H9 (cell line): Measurements from ENCODE around the gene UBE2E1. TPM values are rescaled to one million over a fixed set of nuclear protein-coding genes. Genes with fewer than 3 reads are reported as not detected.

Experiments used
- DNase-seq: peaks from one replicate; pipeline ENCODE4 v3.0.0-alpha.2; 2017
- H2AFZ ChIP-seq: one replicate; pipeline ENCODE4 v1.6.1; 2013; ENCODE audit warnings: mild to moderate bottlenecking, low read length, control low read depth, moderate library complexity
- H2AK5ac ChIP-seq: 2 replicates; pipeline ENCODE4 v1.6.1; 2013; ENCODE audit warnings: low read length, control low read depth, mixed read lengths; ENCODE audit not compliant: insufficient read length
- H2BK120ac ChIP-seq: one replicate; pipeline ENCODE4 v1.6.1; 2013; ENCODE audit warnings: low read depth, mild to moderate bottlenecking, low read length, control low read depth, inconsistent platforms; ENCODE audit not compliant: poor library complexity, severe bottlenecking
- H2BK12ac ChIP-seq: 2 replicates; pipeline ENCODE4 v1.6.1; 2013; ENCODE audit warnings: low read length, control low read depth, mixed read lengths, low read depth; ENCODE audit not compliant: insufficient read length
- H2BK15ac ChIP-seq: 2 replicates; pipeline ENCODE4 v1.6.1; 2013; ENCODE audit warnings: low read depth, low read length, control low read depth
- H2BK20ac ChIP-seq: one replicate; pipeline ENCODE4 v1.6.1; 2013; ENCODE audit warnings: low read depth, mild to moderate bottlenecking, low read length, control low read depth, inconsistent platforms; ENCODE audit not compliant: poor library complexity, severe bottlenecking
- H2BK5ac ChIP-seq: 2 replicates; pipeline ENCODE4 v1.6.1; 2013; ENCODE audit warnings: low read length, control low read depth, mixed read lengths; ENCODE audit not compliant: insufficient read length
- H3K14ac ChIP-seq: 2 replicates; pipeline ENCODE4 v1.6.1; 2013; ENCODE audit warnings: low read length, control low read depth; ENCODE audit not compliant: insufficient read depth
- H3K18ac ChIP-seq: 2 replicates; pipeline ENCODE4 v1.6.1; 2013; ENCODE audit warnings: low read depth, mild to moderate bottlenecking, mixed read lengths, low read length, control low read depth; ENCODE audit not compliant: insufficient read length
- H3K23ac ChIP-seq: 2 replicates; pipeline ENCODE4 v1.6.1; 2013; ENCODE audit warnings: low read length, control low read depth, mixed read lengths, low read depth; ENCODE audit not compliant: insufficient read length
- H3K23me2 ChIP-seq: 2 replicates; pipeline ENCODE4 v1.6.1; 2013; ENCODE audit warnings: low read depth, mild to moderate bottlenecking, mixed read lengths, low read length, control low read depth; ENCODE audit not compliant: insufficient read length, poor library complexity, severe bottlenecking
- H3K27ac ChIP-seq: 2 replicates; pipeline ENCODE4 v1.5.1; 2013; ENCODE audit warnings: low read length, control low read depth, mixed read lengths, low read depth; ENCODE audit not compliant: insufficient read length
- H3K27me3 ChIP-seq: 2 replicates; pipeline ENCODE4 v1.6.1; 2013; ENCODE audit warnings: low read length, control low read depth, inconsistent platforms; ENCODE audit not compliant: insufficient read depth
- H3K4ac ChIP-seq: 2 replicates; pipeline ENCODE4 v1.6.1; 2013; ENCODE audit warnings: low read depth, mild to moderate bottlenecking, control low read depth, inconsistent platforms, low read length, moderate library complexity
- H3K4me1 ChIP-seq: 2 replicates; pipeline ENCODE4 v1.6.1; 2013; ENCODE audit warnings: low read length, control low read depth, inconsistent platforms; ENCODE audit not compliant: insufficient read depth
- H3K4me2 ChIP-seq: 2 replicates; pipeline ENCODE4 v1.6.1; 2013; ENCODE audit warnings: low read length, control low read depth, mixed read lengths; ENCODE audit not compliant: insufficient read length, insufficient read depth
- H3K56ac ChIP-seq: 2 replicates; pipeline ENCODE4 v1.6.1; 2013; ENCODE audit warnings: low read depth, mild to moderate bottlenecking, mixed read lengths, low read length, control low read depth; ENCODE audit not compliant: insufficient read length
- H3K79me1 ChIP-seq: 2 replicates; pipeline ENCODE4 v1.6.1; 2013; ENCODE audit warnings: low read depth, mild to moderate bottlenecking, moderate library complexity, low read length, control low read depth, inconsistent platforms; ENCODE audit not compliant: insufficient read depth, poor library complexity, severe bottlenecking
- H3K79me2 ChIP-seq: 2 replicates; pipeline ENCODE4 v1.6.1; 2013; ENCODE audit warnings: low read length, control low read depth, inconsistent platforms; ENCODE audit not compliant: insufficient read depth
- H3K9ac ChIP-seq: 2 replicates; pipeline ENCODE4 v1.6.1; 2013; ENCODE audit warnings: low read length, control low read depth, mixed read lengths; ENCODE audit not compliant: insufficient read length; ENCODE audit errors: extremely low read depth
- H3K9me3 ChIP-seq: one replicate; pipeline ENCODE4 v1.6.1; 2013; ENCODE audit warnings: low read depth, low read length, inconsistent platforms; ENCODE audit not compliant: control insufficient read depth
- H3T11ph ChIP-seq: one replicate; pipeline ENCODE4 v1.6.1; 2013; ENCODE audit warnings: mild to moderate bottlenecking, low read length, control low read depth, inconsistent platforms
- H4K20me1 ChIP-seq: one replicate; pipeline ENCODE4 v1.6.1; 2013; ENCODE audit not compliant: control insufficient read depth, insufficient read length, insufficient read depth
- H4K5ac ChIP-seq: 2 replicates; pipeline ENCODE4 v1.6.1; 2013; ENCODE audit warnings: low read depth, mild to moderate bottlenecking, mixed read lengths, low read length, control low read depth; ENCODE audit not compliant: insufficient read length
- H4K8ac ChIP-seq: replicated peaks from 2 replicates; pipeline ENCODE4 v1.6.1; 2013; ENCODE audit warnings: low read length, control low read depth, mixed read lengths, low read depth; ENCODE audit not compliant: insufficient read length
- H4K91ac ChIP-seq: 2 replicates; pipeline ENCODE4 v1.6.1; 2013; ENCODE audit warnings: low read depth, mild to moderate bottlenecking, moderate library complexity, mixed read lengths, low read length, control low read depth; ENCODE audit not compliant: insufficient read length
- H3K27ac Mint-ChIP-seq, 3 experiments: 2 replicates in 2 of 3; 3 replicates in 1 of 3; pipeline ENCODE4 v1.8.0; 2020 to 2021; ENCODE audit warnings: mixed read lengths in 3 of 3, mild to moderate bottlenecking in 1 of 3, moderate library complexity in 1 of 3
- H3K27me3 Mint-ChIP-seq: 2 replicates; pipeline ENCODE4 v1.8.0; 2021; ENCODE audit warnings: low read depth, mild to moderate bottlenecking, moderate library complexity, mixed read lengths
- H3K36me3 Mint-ChIP-seq, 3 experiments: 2 replicates in 2 of 3; 3 replicates in 1 of 3; pipeline ENCODE4 v1.8.0; 2020 to 2021; ENCODE audit warnings: low read depth in 3 of 3, mixed read lengths in 3 of 3; ENCODE audit not compliant: insufficient read depth in 1 of 3
- H3K4me1 Mint-ChIP-seq, 2 experiments: 2 replicates each; pipeline ENCODE4 v1.8.0; 2020; ENCODE audit warnings: mixed read lengths in 2 of 2
- H3K4me3 Mint-ChIP-seq, 2 experiments: 2 replicates in 1 of 2; 3 replicates in 1 of 2; pipeline ENCODE4 v1.8.0; 2020 to 2021; ENCODE audit warnings: mild to moderate bottlenecking in 2 of 2, mixed read lengths in 2 of 2, moderate library complexity in 1 of 2
- H3K9me3 Mint-ChIP-seq, 2 experiments: 2 replicates in 1 of 2; 3 replicates in 1 of 2; pipeline ENCODE4 v1.8.0; 2020; ENCODE audit warnings: mild to moderate bottlenecking in 2 of 2, mixed read lengths in 2 of 2, moderate library complexity in 1 of 2
- CTCF ChIP-seq: fragments of 200-600 bp; sonication (generic); conservative IDR thresholded peaks from 3 replicates; pipeline ENCODE4 v1.8.0; 2021; ENCODE audit warnings: antibody characterized with exemption, mild to moderate bottlenecking
- WGBS: extraction: QIAGEN DNeasy Blood & Tissue Kit; methylation state at CpG from one replicate; pipeline ENCODE4 v1.1.7; 2013; ENCODE audit warnings: missing lambda C conversion rate, low lambda C conversion rate, mixed read lengths; ENCODE audit not compliant: insufficient read length; ENCODE audit errors: extremely low coverage; 5-methylcytosine and 5-hydroxymethylcytosine counted together
- total RNA-seq: library from RNA; stranded (reverse); gene quantifications from 2 replicates; pipeline ENCODE4 v1.2.1, GENCODE V29; 2021

UBE2E1 gene
- total RNA-seq, 1 experiment from 2014 or later = 142 TPM

GRCh38 chr3:23835087-23835486 is 29.3 kb downstream of the UBE2E1 start:
- Mint-ChIP-seq H3K27ac (peak overlapping the region in 2 of 3 experiments; percentile 54 to 86; a peak in 3 of 7 replicates), H3K4me1 (peaks cover 40 to 43% of the 10 kb centered on the region in 2 experiments), H3K27me3 (no peaks in the 10 kb centered on the region), H3K9me3 (no peaks in the 10 kb centered on the region), H3K4me3 (no peak overlapping the region), H3K36me3 (peaks cover 2 to 4% (median 3%) of the 10 kb centered on the region in 3 experiments; a peak in 4 of 7 replicates)
- Histone ChIP-seq H3K79me2 (peaks cover 5% of the 10 kb centered on the region; the same call in 1 of the 2 replicates), H3K4me2 (no peak overlapping the region), H2BK15ac (no peak overlapping the region), H4K8ac (no peak overlapping the region), H4K5ac (no peak overlapping the region), H2AK5ac (no peak overlapping the region), H3K23me2 (no peaks in the 10 kb centered on the region), H3K4me1 (no peaks in the 10 kb centered on the region), H3K18ac (no peak overlapping the region), H3K14ac (no peak overlapping the region), H3K27me3 (no peaks in the 10 kb centered on the region), H2BK120ac (no peak overlapping the region), H2BK5ac (no peak overlapping the region), H2BK12ac (no peak overlapping the region), H4K91ac (no peak overlapping the region), H3T11ph (no peak overlapping the region), H3K9me3 (no peaks in the 10 kb centered on the region), H2BK20ac (no peak overlapping the region), H3K23ac (no peak overlapping the region), H3K4ac (no peak overlapping the region), H4K20me1 (no peaks in the 10 kb centered on the region), H3K56ac (no peak overlapping the region), H2AFZ (no peak overlapping the region), H3K27ac (no peak overlapping the region), H3K79me1 (peaks cover 8% of the 10 kb centered on the region), H3K9ac (no peak overlapping the region)
- no CpG with 5 or more reads among the region's 2 CpGs for WGBS
- no peak for TF ChIP-seq CTCF
- no peak for DNase-seq
